Right lobe of liver (tissue), 4 donors: ENCODE measurements around the gene FNDC3B.

Experiments
- POLR2A ChIP-seq: fragments of 450-650 bp; IDR thresholded peaks from one replicate; pipeline ENCODE4 v1.6.1; 2017; ENCODE audit warnings: antibody characterized with exemption, mild to moderate bottlenecking
- TF ChIP-seq, protein P1 (sequence below), 4 donors: fragments of 200-600 bp in 3 of 4; fragments of 450-650 bp in 1 of 4; IDR thresholded peaks; one replicate each; pipeline versions ENCODE4 v1.5.1 to v1.8.0; 2016 to 2022; ENCODE audit warnings: antibody characterized with exemption in 4 of 4, mild to moderate bottlenecking in 2 of 4
- donor health status: DM: no; HTN: no; CAD: no.
- donor health status: DM: no; HTN: no; CAD: no.
- donor health status: DM: no; HTN: yes; CAD: no.

DNA sequence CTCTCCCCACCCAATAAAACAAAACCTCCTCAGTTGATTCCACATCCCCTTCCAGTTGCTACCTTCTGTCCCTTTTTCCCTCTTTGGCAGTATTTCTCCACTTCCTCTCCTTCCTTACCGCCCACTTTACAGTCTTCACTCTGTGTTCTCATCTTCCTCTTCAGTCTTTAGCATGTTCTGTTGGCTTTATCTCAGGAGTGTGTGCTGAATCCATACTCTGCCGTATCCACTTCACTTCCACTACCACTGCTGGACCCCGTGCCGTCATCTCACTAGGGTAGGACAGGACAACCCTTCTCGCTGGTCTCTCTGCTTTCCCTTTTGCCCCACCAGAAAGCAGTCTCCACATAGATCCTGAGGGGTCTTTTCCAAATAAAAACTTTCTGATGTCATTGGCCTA is 74.3 kb downstream of the FNDC3B start:
- TF ChIP-seq, protein P1, sequence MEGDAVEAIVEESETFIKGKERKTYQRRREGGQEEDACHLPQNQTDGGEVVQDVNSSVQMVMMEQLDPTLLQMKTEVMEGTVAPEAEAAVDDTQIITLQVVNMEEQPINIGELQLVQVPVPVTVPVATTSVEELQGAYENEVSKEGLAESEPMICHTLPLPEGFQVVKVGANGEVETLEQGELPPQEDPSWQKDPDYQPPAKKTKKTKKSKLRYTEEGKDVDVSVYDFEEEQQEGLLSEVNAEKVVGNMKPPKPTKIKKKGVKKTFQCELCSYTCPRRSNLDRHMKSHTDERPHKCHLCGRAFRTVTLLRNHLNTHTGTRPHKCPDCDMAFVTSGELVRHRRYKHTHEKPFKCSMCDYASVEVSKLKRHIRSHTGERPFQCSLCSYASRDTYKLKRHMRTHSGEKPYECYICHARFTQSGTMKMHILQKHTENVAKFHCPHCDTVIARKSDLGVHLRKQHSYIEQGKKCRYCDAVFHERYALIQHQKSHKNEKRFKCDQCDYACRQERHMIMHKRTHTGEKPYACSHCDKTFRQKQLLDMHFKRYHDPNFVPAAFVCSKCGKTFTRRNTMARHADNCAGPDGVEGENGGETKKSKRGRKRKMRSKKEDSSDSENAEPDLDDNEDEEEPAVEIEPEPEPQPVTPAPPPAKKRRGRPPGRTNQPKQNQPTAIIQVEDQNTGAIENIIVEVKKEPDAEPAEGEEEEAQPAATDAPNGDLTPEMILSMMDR (IDR thresholded peaks at IDR 0.05) = no peak
- TF ChIP-seq POLR2A = no peak
